SK-N-SH (cell line): ENCODE results near the gene CHEK2. TPM values are rescaled to one million over a fixed set of nuclear protein-coding genes. Genes with fewer than 3 reads are reported as not detected.

Source experiments
- CTCF ChIA-PET: fragments of 300-600, 350-600 bp; formaldehyde crosslinking; extraction: SDS; loops from one replicate; lab custom pipeline; 2021; lab: Yijun Ruan, JAX
- POLR2A ChIA-PET: fragments of 350-600 bp; sonication (Branson Sonifier 250); formaldehyde crosslinking; extraction: SDS; loops from one replicate; lab custom pipeline; 2020; ENCODE audit warnings: antibody characterized with exemption, inconsistent platforms; lab: Yijun Ruan, JAX
- DNase-seq: peaks from one replicate; pipeline ENCODE4 v3.0.0; 2012
- H2AFZ ChIP-seq: fragments of 200-600 bp; sonication (generic); 2 replicates; pipeline ENCODE4 v1.8.1; 2016; ENCODE audit warnings: antibody characterized with exemption, mild to moderate bottlenecking, low read depth
- H3F3A ChIP-seq: fragments of 200-600 bp; sonication (generic); replicated peaks from 2 replicates; pipeline ENCODE3; 2016; ENCODE audit warnings: antibody characterized with exemption, mild to moderate bottlenecking; ENCODE audit not compliant: insufficient read depth
- H3K27ac ChIP-seq, 2 experiments: fragments of 200-500 bp in 1 of 2; fragments of 200-600 bp in 1 of 2; sonication (Bioruptor generic) in 1 of 2; sonication (generic), shearing (Covaris generic) in 1 of 2; 2 replicates each; pipeline versions ENCODE4 v1.5.1 to v1.6.1; 2014 to 2016; ENCODE audit warnings: low read depth in 2 of 2, inconsistent platforms in 1 of 2, low read length in 1 of 2, mild to moderate bottlenecking in 1 of 2, mixed read lengths in 1 of 2
- H3K27me3 ChIP-seq: fragments of 200-600 bp; sonication (generic), shearing (Covaris generic); 2 replicates; pipeline ENCODE4 v1.6.1; 2016; ENCODE audit warnings: mixed run types; ENCODE audit not compliant: insufficient read depth
- H3K36me3 ChIP-seq, 2 experiments: fragments of 200-500 bp in 1 of 2; fragments of 200-600 bp in 1 of 2; sonication (Bioruptor generic) in 1 of 2; sonication (generic) in 1 of 2; replicated peaks in 1 of 2; 2 replicates each; pipeline versions ENCODE3 to v1.5.1; 2014 to 2016; ENCODE audit warnings: low read length in 1 of 2, mild to moderate bottlenecking in 1 of 2; ENCODE audit not compliant: insufficient read depth in 2 of 2, control insufficient read depth in 1 of 2
- H3K4me1 ChIP-seq, 2 experiments: fragments of 200-500 bp in 1 of 2; fragments of 200-600 bp in 1 of 2; sonication (Bioruptor generic) in 1 of 2; sonication (generic), shearing (Covaris generic) in 1 of 2; 2 replicates each; pipeline versions ENCODE4 v1.5.1 to v1.6.1; 2014 to 2016; ENCODE audit warnings: low read depth in 1 of 2, low read length in 1 of 2, mixed run types in 1 of 2; ENCODE audit not compliant: insufficient read depth in 2 of 2, control insufficient read depth in 1 of 2
- H3K4me2 ChIP-seq: fragments of 200-600 bp; sonication (generic), shearing (Covaris generic); 2 replicates; pipeline ENCODE4 v1.6.1; 2017; ENCODE audit warnings: mixed run types
- H3K4me3 ChIP-seq, 2 experiments: fragments of 200-500 bp in 1 of 2; fragments of 200-600 bp in 1 of 2; sonication (Bioruptor generic) in 1 of 2; sonication (generic), shearing (Covaris generic) in 1 of 2; 2 replicates each; pipeline versions ENCODE4 v1.5.1 to v1.8.1; 2014 to 2016; ENCODE audit warnings: low read depth in 2 of 2, inconsistent platforms in 1 of 2, low read length in 1 of 2, mild to moderate bottlenecking in 1 of 2, mixed read lengths in 1 of 2, moderate library complexity in 1 of 2
- H3K79me2 ChIP-seq: fragments of 200-600 bp; sonication (generic); 2 replicates; pipeline ENCODE4 v1.8.1; 2017; ENCODE audit warnings: mild to moderate bottlenecking; ENCODE audit not compliant: insufficient read depth
- H3K9ac ChIP-seq: fragments of 200-600 bp; sonication (generic); 2 replicates; pipeline ENCODE4 v1.6.1; 2017; ENCODE audit warnings: mixed run types
- H3K9me2 ChIP-seq: fragments of 200-600 bp; sonication (generic); 2 replicates; pipeline ENCODE4 v1.6.1; 2017; ENCODE audit warnings: mixed run types
- H3K9me3 ChIP-seq: fragments of 200-600 bp; sonication (generic); 2 replicates; pipeline ENCODE4 v1.6.1; 2017; ENCODE audit warnings: mixed run types, mild to moderate bottlenecking, moderate library complexity
- H4K20me1 ChIP-seq: fragments of 200-600 bp; sonication (generic); 2 replicates; pipeline ENCODE4 v1.6.1; 2017; ENCODE audit warnings: mild to moderate bottlenecking, mixed run types; ENCODE audit not compliant: insufficient read depth
- CHD2 ChIP-seq: fragments of 150-350 bp; IDR thresholded peaks from 2 replicates; pipeline ENCODE4 v1.6.1; 2018; ENCODE audit warnings: low read length; ENCODE audit not compliant: partially characterized antibody
- EP300 ChIP-seq, 2 experiments: IDR thresholded peaks; 2 replicates each; pipeline versions ENCODE4 v1.4.0 to v1.6.1; 2012; ENCODE audit warnings: borderline replicate concordance in 1 of 2, low read depth in 1 of 2, low read length in 1 of 2
- EZH2phosphoT487 ChIP-seq: fragments of 200-600 bp; sonication (generic); IDR thresholded peaks from 2 replicates; pipeline ENCODE4 v1.6.1; 2017; ENCODE audit warnings: low read depth, mixed run types, mild to moderate bottlenecking, antibody characterized with exemption, moderate library complexity, borderline replicate concordance
- FOXM1 ChIP-seq: IDR thresholded peaks from 2 replicates; pipeline ENCODE4 v1.4.0; 2012; ENCODE audit warnings: low read depth, mild to moderate bottlenecking
- GATA2 ChIP-seq: sonication (generic); formaldehyde crosslinking; IDR thresholded peaks from 2 replicates; pipeline ENCODE4 v1.5.0; 2020; ENCODE audit warnings: mild to moderate bottlenecking, missing genetic modification reagents
- JUND ChIP-seq: IDR thresholded peaks from 2 replicates; pipeline ENCODE4 v1.4.0; 2012
- MEF2A ChIP-seq: IDR thresholded peaks from 2 replicates; pipeline ENCODE4 v1.4.0; 2012; ENCODE audit warnings: low read depth, borderline replicate concordance
- NFIC ChIP-seq: IDR thresholded peaks from 2 replicates; pipeline ENCODE4 v1.4.0; 2012; ENCODE audit warnings: borderline replicate concordance
- NRF1 ChIP-seq: IDR thresholded peaks from 2 replicates; pipeline ENCODE4 v1.6.1; 2012; ENCODE audit warnings: low read depth, mild to moderate bottlenecking, low read length
- POLR2AphosphoS5 ChIP-seq: IDR thresholded peaks from 2 replicates; pipeline ENCODE4 v1.6.1; 2012; ENCODE audit warnings: low read depth, low read length
- REST ChIP-seq: IDR thresholded peaks from 2 replicates; pipeline ENCODE4 v1.6.1; 2012; ENCODE audit warnings: mild to moderate bottlenecking, low read depth, low read length, moderate library complexity
- SIN3A ChIP-seq: IDR thresholded peaks from 2 replicates; pipeline ENCODE4 v1.6.1; 2012; ENCODE audit warnings: low read depth, mild to moderate bottlenecking, low read length, moderate library complexity, borderline replicate concordance
- SMC3 ChIP-seq: IDR thresholded peaks from 2 replicates; pipeline ENCODE4 v1.6.1; 2012; ENCODE audit warnings: low read depth, low read length, improper control_type of control experiment
- TAF1 ChIP-seq: IDR thresholded peaks from 2 replicates; pipeline ENCODE4 v1.6.1; 2012; ENCODE audit warnings: low read depth, mild to moderate bottlenecking, low read length, moderate library complexity, borderline replicate concordance
- TEAD4 ChIP-seq: IDR thresholded peaks from 2 replicates; pipeline ENCODE4 v1.4.0; 2012; ENCODE audit warnings: mild to moderate bottlenecking, borderline replicate concordance; ENCODE audit not compliant: insufficient read depth
- USF1 ChIP-seq: IDR thresholded peaks from 2 replicates; pipeline ENCODE4 v1.4.0; 2012; ENCODE audit warnings: low read depth, borderline replicate concordance
- USF2 ChIP-seq: fragments of 150-350 bp; IDR thresholded peaks from 2 replicates; pipeline ENCODE4 v1.6.1; 2017; ENCODE audit warnings: antibody characterized with exemption, low read length, low read depth, borderline replicate concordance
- YY1 ChIP-seq: IDR thresholded peaks from 2 replicates; pipeline ENCODE4 v1.4.0; 2012; ENCODE audit warnings: low read depth, mild to moderate bottlenecking
- ZBTB33 ChIP-seq: IDR thresholded peaks from 2 replicates; pipeline ENCODE4 v1.4.0; 2012; ENCODE audit warnings: low read depth, borderline replicate concordance
- WGBS: methylation state at CpG from one replicate; pipeline ENCODE4 v1.1.6; 2017; ENCODE audit warnings: low lambda C conversion rate; 5-methylcytosine and 5-hydroxymethylcytosine counted together
- polyA plus RNA-seq, 3 experiments: library from polyadenylated mRNA; depleted of rRNA; stranded (reverse); fragments of >200 nt; gene quantifications; 2 replicates each; pipeline ENCODE4 v1.2.3, GENCODE V29; 2012

CHEK2 gene
- polyA plus RNA-seq, 1 of the 3 experiments (the other 2 are of a cell fraction): 12.0 TPM

- TF ChIP-seq ZBTB33 (no peak), MEF2A (no peak)
- TF ChIP-seq, all 33 proteins: peak for 0
Observed at GRCh38 chr22:28761449-28761755, 19.8 kb upstream of the CHEK2 start (continued).

- POLR2A ChIA-PET: interaction anchor here (0.6 kb wide), 1 partner anchor 73 kb away, joined by 3 read pairs; no protein-coding TSS in a partner anchor
- 90% methylated on average over 3 of the region's 3 CpGs for WGBS
- TF ChIP-seq SMC3 (no peak), NRF1 (no peak), POLR2AphosphoS5 (no peak), TAF1 (no peak), USF1 (no peak), ZBTB33 (no peak), EZH2phosphoT487 (no peak), SIN3A (no peak), TEAD4 (no peak), CHD2 (no peak), YY1 (no peak), FOXM1 (no peak), NFIC (no peak), USF2 (no peak), GATA2 (CRISPR knock-in tag) (no peak), JUND (no peak), EP300 (IDR thresholded peaks at IDR 0.05; ENCODE audit: borderline replicate concordance in 1 of 2, low read depth in 1 of 2, low read length in 1 of 2) (no peak), REST (no peak)
- TF ChIP-seq, all 33 proteins: peak for 0
- no peaks in the 10 kb centered on the region for H3K4me1 ChIP-seq
- no peaks in the 10 kb centered on the region for H3K9me2 ChIP-seq
- no peak overlapping the region for H3K4me3 ChIP-seq
- no peaks in the 10 kb centered on the region for H4K20me1 ChIP-seq
- DNase-seq: no peak
- H3K9ac ChIP-seq: no peak overlapping the region
- H3K4me2 ChIP-seq: no peak overlapping the region
- H3K27ac ChIP-seq: no peak overlapping the region
- CTCF ChIA-PET: interaction anchor here (1.0 kb wide), 1 partner anchor 13 kb away, joined by 3 read pairs; no protein-coding TSS in a partner anchor
- H3K79me2 ChIP-seq: no peaks in the 10 kb centered on the region
- H3K9me3 ChIP-seq: no peaks in the 10 kb centered on the region
- H3K27me3 ChIP-seq: no peaks in the 10 kb centered on the region
- peaks cover 9% of the 10 kb centered on the region for H3F3A ChIP-seq
- H2AFZ ChIP-seq: no peak overlapping the region
- no peaks in the 10 kb centered on the region for H3K36me3 ChIP-seq
Observed at GRCh38 chr22:28759861-28760560, 18.4 kb upstream of the CHEK2 start.
